Vagina (tissue), 2 donors: ENCODE measurements around the gene ZBTB12.

Experiments used
- CTCF ChIP-seq, 3 experiments: fragments of 450-650 bp in 2 of 3; fragments of 200-600 bp in 1 of 3; sonication (generic) in 1 of 3; IDR thresholded peaks; one replicate each; pipeline ENCODE4 v1.5.1; 2017 to 2019; ENCODE audit warnings: antibody characterized with exemption in 3 of 3, mild to moderate bottlenecking in 2 of 3, moderate library complexity in 2 of 3
- POLR2A ChIP-seq, 2 donors: fragments of 450-650 bp; IDR thresholded peaks; one replicate each; pipeline ENCODE4 v1.6.1; 2017; ENCODE audit warnings: antibody characterized with exemption in 2 of 2, mild to moderate bottlenecking in 2 of 2, moderate library complexity in 2 of 2
- POLR2AphosphoS5 ChIP-seq, 2 donors: sonication (generic); formaldehyde crosslinking; IDR thresholded peaks; one replicate each; pipeline ENCODE4 v1.9.0; 2017; ENCODE audit warnings: antibody characterized with exemption in 2 of 2, mild to moderate bottlenecking in 2 of 2, low read depth in 1 of 2; ENCODE audit not compliant: insufficient read depth in 1 of 2

- TF ChIP-seq POLR2A (IDR thresholded peaks at IDR 0.05): no peak
- no peak for TF ChIP-seq CTCF (IDR thresholded peaks at IDR 0.05)
- no peak for TF ChIP-seq POLR2AphosphoS5 (IDR thresholded peaks at IDR 0.05; ENCODE audit: insufficient read depth in 1 of 2, low read depth in 1 of 2)
Measured at GRCh38 chr6:31906122-31906521, 4.2 kb upstream of the ZBTB12 start.
